Right forelimb (tissue), 1 donor: ENCODE measurements around the gene EVI5L.
A peak's percentile ranks its signal among the peaks of the same experiment; 100 is the strongest.

Source experiments
- DNase-seq: peaks from one replicate; pipeline ENCODE4 v3.0.0-alpha.2; 2018

Gene EVI5L

DNA sequence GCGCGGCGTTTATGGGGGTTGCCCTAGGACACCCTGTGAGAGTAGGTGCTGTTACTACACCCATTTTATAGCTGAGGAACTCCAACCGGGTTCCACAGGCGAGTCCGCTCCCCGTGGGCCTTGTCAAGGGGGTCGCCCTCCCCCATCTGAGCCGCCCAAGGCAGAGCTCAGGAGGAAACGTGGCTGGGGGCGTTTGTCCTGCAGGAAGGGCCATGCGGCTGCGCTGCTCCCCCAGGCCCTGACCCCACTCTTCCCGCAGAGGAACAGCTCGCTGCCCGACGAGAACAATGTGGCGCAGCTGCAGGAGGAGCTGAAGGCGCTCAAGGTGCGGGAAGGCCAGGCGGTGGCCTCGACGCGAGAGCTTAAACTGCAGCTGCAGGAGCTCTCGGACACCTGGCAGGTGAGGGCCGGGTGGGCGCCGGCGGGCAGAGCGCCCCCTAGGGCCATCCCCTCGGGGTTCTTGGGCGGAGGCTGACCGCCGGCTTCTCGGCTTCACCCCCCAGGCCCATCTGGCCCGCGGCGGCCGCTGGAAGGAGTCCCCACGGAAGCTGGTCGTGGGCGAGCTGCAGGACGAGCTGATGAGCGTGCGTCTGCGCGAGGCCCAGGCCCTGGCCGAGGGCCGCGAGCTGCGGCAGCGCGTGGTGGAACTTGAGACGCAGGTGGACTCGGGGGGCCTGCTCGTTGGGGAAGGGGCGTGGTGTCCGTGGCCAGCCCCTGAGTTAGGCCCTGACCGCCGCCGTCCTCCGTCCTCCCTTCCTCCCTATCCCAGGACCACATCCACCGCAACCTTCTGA is 31.8 kb downstream of the EVI5L start:
- no peak for DNase-seq

DNA sequence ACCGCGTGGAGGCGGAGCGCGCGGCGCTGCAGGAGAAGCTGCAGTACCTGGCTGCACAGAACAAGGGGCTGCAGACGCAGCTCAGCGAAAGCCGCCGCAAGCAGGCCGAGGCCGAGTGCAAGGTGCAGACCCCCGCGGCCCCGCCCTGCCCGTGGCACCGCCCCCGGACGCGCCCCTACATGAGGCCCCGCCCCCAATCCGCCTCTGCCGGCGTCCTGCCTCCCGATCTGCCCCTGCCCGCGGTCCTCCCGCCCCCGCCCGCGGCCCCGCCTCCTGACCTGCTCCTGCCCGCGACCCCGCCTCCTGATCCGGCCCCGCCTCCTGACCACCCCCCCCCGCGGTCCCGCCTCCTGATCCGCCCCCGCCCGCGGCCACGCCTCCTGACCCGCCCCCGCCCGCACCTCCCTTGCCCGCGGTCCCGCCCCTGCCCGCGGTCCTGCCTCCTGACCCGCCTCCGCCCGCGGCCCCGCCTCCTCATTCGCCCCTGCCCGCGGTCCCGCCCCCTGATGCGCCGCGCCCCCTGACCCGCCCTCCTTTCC is 32.5 kb downstream of the EVI5L start:
- DNase-seq = peak; percentile 76

DNA sequence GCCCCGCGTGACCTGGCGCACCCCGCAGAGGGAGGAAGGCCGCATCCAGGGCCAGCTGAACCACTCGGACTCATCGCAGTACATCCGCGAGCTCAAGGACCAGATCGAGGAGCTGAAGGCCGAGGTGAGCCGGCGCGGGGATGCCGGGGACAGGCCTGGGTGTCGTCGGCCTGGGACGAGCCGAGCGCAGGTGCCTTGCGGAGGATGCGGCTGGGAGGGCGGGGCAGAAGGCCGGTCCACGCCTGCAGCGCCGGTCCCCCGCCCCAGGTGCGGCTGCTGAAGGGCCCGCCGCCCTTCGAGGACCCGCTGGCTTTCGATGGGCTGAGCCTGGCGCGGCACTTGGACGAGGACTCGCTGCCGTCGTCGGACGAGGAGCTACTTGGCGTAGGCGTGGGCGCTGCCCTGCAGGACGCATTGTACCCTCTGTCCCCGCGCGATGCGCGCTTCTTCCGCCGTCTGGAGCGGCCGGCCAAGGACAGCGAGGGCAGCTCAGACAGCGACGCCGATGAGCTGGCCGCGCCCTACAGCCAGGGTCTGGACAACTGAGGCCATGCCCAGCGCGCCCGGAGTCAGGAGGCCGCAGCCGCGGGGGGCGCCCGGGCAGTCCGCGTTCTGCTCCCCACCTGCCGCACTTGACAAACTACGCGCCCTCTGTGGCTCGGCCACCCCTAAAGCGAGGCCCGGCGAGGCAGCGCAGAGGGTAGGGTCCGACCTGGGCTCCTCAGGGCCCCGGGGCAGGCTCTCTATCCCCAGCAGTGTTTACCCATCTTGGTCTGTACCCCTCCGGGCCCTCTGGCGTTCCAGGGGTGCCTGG is 33.3 kb downstream of the EVI5L start:
- DNase-seq = no peak

DNA sequence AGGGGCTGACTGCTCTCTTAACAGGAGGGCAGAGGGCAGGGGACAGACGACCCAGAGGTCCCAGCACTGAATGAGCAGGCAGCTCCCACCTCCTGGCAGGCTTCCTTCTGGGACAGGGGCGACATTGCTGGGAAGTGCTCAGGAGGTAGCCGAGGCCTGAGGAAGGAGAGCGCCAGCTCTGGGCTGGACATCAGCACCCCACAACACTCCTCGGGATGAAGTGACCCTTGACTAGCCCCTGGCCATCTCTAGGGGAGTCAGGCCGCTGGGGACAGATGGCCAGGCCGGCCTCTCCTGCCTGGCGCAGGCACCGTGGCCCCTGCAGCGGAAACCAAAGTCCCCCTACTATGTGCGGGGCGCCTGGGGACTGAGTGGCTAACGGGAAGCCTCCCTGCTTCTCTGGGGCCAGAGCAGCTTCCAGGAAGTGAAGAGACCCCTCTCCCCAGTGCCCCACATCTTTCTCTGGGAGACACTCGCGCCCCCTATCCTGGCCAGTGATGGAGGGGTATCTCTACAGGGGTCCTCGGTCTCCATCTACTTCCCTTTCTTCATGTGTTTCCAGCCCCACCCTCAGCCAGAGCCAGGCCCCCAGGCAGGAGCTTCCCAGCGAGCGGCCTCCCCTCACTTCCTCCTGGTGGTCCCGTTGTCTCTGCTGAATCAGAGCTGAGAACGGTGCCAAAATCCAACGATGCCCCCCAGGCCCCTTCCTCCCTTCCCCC is 34.1 kb downstream of the EVI5L start:
- DNase-seq = no peak

DNA sequence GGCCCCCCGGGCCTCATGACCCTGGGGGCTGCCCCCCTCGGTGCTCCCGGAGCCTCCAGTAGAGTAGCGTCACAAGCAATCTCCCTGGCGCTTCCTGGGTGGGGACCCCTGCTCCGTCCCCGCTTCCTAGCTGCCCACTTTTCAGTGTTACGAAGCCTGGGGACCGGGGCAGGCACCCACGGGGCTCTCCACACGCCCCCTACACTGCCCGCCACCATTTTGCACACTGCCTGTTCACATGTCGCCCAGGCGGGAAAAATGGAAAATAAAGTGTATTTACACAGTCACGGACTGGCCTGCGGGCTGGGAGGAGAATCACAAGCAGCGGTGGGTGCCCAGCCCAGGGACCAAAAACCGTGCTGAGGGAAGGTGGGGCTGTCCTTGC is 34.7 kb downstream of the EVI5L start:
- no peak for DNase-seq

DNA sequence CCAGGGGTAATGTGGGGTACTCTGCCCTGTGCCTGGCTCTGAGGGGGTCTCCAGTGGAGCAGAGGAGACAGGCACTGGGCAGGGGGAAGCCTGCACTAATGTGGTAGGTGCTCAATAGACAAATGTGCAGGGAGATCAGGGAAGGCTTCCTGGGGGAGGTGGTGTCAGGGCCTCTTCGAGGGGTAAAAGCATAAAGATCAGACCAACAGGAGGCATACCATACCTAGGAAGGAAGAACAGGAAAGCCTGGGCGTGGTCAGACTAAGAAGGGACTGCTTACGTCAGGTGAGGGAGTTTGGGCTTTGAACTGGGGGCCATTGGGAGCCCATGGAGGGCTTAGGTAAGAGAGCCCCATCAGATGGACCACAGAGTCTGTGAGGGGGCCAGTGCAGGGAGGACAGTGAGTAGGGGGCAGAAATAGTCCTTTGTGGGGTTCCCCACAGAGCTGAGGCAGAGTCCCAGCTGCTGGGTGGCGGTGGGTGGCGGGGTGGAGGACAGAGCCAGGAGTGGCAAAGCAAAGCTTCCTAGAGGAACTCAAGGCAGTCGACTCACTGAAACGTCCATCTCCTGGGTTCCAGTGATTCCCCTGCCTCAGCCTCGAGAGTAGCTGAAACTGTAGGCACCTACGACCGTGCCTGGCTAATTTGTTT is 35.4 kb downstream of the EVI5L start:
- no peak for DNase-seq

DNA sequence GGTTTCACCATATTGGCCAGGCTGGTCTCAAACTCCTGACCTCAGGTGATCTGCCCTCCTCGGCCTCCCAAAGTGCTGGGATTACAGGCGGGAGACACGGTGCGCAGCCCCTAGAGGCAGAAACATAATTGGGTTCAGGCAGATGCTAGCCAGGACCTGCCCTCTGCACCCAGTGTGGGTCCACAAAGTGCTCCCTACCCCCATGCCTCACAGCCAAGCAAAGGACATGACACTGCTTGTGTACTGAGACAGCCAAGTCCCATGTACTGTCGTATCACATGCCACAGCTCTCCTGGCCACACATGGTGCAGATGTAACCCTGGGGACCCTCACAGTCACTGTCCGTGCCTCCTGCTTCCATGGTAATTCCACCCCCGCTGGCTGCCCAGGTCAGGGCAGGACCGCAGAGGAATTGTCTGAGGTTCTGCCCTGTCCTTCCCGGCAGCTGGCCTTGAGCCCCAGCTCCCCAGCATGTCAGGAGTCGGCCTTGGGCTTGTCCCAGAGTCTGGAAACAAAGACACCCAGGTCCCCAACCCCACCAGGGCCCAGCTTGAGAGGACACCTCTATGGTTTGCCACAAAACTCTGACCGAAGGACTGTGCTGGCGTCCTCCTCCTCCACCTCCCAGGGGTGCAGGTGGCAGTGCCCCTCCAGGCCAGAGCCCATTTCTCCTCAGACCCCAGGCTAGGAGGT is 36.5 kb downstream of the EVI5L start:
- DNase-seq = no peak

DNA sequence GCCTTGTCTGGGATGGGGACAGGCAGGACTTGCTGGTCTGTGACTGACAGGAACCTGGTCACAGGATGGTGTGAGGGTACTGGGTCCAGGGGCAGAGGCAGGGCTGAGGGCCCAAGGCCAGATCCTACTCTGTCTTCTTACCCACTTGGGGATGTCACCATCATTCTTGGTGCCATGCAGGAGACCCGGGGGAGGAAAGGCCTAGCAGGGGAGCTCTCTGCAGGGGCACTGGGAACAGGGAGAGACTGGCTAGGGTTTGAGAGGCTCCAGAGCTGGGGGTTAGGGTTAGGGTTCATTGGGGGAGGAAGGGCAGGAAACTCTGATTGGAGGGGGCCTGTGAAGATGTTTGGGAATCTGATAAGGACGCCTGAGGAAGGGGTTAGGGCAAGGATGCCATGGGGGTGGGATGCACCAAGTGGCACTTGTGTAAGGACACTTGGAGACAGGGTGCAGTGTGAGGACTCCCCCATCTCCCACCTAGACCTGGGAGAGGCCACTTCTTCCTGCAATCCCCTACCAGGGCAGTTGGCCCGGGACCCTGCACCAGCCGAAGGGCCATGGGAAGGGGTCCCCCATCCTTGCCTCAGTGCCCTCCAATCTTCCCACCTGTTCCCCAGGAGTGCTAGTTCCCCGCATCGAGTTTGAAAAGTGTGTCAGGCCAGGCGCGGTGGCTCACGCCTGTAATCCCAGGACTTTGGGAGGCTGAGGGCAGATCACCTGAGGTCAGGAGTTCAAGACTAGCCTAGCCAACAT is 37.2 kb downstream of the EVI5L start:
- DNase-seq = no peak

DNA sequence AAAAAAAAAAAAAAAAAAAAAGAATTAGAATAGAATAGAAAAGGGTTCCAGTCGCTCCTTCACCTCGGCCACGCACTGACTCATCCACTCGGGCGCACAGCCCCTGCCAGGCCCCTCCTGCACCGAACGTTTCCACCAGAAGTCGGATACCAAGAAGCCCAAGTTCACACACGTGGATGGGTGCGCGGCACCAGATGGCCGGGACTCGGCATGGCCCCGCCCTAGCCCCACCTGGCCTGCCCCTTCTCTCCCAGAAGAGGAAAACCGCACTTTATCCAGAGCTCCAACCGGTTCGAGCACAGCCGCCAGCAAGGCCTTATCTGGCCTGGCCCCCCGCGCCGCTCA is 38.3 kb downstream of the EVI5L start:
- no peak for DNase-seq

DNA sequence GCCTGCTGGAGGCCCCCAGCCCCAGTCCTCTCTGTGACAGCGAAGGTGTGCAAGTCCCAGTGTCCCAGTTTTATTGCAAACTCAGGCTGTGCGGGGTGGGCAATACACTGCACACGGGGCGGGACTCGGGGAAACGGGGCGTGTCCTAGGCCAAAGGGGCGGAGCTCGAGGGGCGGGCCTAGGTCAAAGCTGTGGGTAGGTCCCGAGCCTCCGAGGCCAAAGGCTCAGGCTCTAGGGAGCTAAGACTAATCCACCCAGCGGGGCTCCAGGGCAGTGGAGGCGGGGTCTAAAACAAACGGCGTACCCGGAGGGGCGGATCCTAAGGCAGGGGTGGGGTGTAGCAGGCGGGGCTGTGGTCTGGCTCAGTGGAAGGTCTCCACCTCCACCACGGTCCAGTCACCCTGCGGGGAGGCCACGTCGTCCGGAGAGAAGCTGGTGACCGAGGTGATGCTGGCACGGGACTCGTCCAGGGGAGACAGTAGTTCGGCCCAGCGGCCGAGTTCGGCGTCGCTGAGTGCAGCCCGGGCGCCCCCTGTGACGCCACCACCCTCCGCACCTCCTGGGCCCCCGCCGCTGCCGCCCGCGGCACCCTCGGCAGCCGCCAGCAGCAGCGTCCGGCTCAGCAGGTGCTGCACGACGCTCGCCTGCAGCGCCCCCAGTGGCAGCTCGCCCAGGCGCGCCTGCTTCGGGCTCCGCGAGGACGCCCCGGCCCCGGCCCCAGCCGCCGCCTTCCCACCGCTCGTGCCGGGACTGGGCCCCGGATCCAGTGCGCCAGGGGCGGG is 38.8 kb downstream of the EVI5L start:
- DNase-seq = peak; percentile 83

DNA sequence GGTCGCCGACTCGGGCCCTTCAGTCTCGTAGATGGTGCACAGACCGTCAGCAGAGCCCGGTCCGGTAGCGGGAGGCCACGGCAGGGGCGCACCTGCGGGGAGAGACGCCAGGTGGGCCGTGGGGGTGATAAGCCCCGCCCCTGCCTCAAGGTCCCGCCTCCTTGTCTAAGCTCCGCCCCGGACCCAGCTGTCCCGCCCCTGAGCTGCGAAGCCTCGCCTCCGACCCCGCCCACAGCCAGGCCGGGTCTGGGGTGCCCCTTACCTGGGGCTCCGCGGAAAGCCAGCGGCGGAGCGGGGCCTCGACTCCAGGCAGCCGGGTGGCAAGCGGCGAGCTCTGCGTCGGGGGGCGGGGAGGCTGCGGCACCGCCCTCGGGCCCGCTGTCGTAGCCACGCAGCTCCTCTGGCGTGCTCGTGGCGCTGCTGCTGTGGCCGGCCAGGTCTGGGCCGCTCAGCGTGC is 39.5 kb downstream of the EVI5L start:
- peak; percentile 83 for DNase-seq

DNA sequence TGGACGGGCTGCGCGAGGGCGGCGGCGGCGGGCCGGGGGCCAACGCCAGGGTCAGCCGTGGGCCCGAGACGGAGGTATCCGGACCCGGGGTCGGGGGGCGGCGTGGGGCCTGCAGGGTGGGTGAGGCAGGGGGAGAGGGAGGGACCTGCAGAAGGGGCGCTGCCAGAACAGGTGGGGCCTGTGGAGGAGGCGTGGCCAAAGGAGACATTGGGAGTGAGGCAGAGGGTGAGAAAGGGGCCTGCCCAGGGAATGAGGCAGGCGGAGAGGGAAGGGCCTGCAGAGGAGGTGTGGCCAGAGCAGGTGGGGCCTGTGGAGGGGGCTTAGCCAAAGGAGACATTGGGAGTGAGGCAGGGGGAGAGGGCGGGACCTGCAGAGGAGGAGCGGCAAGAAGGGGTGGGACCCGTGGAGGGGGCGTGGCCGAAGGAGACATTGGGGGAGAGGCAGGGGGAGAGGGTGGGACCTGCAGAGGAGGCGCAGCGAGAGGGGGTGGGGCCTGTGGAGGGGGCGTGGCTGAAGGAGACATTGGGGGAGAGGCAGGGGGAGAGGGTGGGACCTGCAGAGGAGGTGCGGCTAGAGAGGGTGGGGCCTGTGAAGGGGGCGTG is 40.0 kb downstream of the EVI5L start:
- DNase-seq = peak; percentile 81

DNA sequence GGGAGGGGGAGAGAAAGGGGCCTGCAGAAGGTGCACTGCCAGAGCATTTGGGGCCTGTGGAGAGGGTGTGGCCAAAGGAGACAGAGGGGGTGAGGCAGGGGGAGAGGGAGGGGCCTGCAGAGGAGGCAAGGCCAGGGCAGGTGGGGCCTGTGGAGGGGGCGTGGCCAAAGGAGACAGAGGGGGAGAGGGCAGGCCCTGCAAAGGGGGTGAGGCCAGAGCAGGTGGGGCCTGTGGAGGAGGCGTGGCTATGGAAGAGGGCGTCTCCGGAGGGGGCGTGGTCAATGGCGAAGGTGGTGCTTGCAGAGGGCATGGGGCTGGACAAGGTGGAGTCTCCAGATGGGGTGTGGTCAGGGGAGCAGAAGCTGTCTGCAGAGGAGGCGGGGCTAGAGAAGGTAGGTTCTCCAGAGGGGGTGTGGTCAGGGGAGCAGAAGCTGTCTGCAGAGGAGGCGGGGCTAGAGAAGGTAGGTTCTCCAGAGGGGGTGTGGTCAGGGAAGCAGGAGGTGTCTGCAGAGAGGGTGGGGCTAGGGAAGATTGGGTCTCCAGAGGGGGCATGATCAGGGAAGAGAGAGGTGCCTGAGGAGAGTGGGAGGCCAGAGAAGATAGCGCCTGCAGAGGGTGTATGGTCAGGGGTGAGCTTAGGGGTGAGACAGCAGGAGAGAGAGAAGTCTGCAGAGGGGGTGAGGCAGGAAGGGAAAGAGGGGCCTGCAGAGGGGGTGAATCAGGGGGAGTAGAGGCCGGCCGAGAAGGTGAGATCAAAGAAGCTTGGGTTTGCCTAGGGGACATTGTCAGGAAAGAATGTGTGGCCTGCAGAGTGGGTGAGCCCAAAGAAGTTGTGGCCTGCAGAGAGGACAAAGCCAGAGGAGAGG is 40.8 kb downstream of the EVI5L start:
- DNase-seq = peak; percentile 75

DNA sequence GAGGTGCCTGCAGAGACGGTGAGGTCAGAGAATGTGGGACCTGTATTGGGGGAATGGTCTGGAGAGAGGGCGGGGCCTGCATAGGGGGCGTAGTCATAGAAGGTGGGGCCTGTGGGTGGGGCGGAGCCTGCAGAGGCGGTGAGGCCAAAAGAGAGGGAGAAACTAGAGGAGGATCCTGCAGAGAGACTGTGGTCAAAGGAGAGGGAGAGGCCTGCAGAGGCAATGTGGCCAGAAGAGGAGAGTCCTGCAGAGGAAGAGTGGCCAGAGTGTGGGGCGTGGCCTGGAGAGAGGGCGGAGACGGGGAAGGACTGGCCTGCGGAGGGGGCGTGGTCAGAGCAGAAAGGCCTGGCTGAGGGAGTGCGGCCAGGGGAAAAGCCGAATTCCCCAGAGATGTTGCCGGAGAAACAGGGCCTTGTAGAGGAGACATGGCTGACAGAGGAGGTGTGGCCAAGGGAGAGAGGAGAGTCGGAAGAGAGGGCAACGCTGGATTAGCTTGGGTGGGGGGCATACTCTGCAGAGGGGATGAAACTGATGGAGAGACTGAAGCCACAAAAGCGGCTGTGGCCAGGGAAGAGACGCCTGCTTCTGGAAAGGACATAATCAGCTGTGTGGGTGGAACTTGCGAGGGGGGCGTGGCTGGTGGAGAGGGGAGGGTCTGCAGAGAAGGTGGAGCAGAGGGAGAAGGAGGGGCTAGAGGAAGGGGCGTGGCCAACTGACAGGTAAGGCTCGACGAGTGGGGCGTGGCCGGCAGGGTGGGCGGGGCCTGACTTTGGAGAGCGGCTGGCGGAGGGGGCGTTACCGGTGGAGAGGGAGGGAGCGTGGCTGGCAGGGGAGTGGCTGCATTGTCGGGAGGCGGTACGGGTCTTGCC is 41.7 kb downstream of the EVI5L start:
- peak; percentile 88 for DNase-seq

DNA sequence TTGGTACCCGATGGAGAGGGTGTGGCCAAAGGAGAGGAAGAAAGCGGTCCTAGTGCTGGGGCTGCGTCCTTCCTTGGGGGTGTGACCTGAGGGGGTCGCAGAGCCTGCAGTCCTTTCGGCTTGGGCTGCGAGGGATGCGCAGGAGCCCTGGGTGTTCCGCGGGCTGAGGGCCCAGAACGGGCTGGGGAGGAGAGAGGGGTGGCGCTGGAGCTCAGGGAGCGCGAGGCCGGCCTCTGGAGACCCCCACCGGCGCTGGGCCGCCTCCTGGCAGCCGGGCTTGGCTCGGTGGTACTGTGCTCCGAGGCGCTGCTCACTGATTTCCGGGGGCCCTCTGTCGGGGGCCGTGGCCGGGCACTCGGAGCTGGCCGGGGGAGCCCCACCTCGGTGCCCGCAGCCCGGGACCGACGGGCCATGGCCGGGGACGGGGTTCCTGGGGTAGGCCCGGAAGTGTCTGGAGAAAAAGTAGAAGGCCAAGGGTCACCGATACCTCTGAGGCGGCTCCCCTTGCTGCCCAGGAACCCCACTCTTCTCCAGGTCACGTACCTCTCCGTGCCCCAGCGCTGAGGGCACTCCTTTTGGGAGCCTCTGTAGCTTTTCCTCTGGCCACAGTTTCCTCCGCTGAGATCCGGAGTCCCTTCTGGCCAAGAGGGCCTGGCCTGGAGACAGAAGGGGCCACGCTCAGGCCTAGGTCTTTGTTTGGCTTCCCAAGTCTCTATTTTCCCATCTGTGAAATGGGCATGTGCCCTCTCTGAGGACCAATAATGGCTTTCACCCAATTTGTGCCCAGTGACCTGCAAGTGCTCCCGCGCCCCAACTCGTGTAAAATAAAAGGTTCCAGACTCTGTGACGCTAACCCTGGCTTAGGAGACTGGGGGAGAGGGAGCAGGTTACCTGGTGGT is 42.5 kb downstream of the EVI5L start:
- no peak for DNase-seq

DNA sequence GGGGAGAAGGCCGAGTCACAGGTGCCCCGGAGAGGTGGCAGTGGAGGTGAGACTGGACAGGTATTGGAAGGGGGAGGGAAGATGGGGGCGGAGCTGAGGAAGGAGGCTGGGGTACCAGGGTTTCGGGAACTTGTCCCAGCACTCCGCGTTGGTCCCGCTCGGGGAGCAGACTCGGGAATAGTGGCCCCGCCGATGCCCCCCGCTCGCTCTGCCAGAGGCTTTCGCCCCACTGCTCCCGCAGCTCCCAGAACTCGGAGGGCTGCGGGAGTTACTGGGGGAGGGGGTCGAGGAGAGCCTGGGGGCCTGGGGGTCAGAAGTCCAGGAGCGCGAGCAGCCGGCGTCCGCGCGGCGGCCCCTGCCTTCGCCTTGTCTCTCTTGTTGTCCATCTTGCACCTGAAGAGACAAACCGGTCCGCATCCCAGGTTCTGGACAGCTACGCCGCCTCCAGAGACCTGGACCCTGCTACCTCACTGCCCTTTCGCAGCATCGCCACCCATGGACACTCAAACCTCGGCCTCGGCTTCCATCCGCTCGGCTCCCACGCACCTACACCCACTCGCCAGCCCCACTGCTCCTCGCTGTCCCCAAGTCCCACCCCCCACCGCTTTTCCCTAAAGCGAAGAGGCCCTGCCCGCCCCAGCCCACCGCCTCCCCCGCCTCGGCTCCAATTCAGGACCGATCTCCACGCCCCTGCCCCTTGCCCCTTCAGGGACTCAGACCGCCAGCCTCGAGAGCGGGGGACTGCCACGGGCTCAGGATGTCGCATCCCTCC is 43.5 kb downstream of the EVI5L start:
- no peak for DNase-seq
